Suppressor macrophage (primary cell): ENCODE measurements around the gene GASK1A.
"Not testable (repeated sequence)": the region's sequence is repeated elsewhere in the genome, so short reads cannot be mapped to it uniquely, and the experiment has no call there.

ENCODE experiments used
- DNase-seq, 4 experiments: peaks; one replicate each; pipeline ENCODE4 v3.0.0-alpha.2; 2020 to 2022

Gene GASK1A

GRCh38 chr3:43063114-43063513 lies 84.0 kb downstream of the GASK1A start:
- DNase-seq, result no peak

DNA sequence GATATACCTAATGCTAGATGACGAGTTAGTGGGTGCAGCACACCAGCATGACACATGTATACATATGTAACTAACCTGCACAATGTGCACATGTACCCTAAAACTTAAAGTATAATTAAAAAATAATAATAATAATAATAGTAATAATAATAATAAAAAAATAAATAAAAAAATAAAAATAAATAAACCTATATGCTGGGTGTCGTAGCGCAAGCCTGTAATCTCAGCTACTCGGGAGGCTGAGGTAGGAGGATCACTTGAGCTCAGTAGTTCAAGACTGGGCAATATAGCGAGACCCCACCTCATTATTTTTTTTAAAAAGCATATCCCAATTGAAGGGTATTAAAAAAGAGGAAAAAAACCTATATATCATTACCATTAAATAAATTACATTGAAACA lies 91.6 kb downstream of the GASK1A start:
- DNase-seq, result not testable (repeated sequence)

DNA sequence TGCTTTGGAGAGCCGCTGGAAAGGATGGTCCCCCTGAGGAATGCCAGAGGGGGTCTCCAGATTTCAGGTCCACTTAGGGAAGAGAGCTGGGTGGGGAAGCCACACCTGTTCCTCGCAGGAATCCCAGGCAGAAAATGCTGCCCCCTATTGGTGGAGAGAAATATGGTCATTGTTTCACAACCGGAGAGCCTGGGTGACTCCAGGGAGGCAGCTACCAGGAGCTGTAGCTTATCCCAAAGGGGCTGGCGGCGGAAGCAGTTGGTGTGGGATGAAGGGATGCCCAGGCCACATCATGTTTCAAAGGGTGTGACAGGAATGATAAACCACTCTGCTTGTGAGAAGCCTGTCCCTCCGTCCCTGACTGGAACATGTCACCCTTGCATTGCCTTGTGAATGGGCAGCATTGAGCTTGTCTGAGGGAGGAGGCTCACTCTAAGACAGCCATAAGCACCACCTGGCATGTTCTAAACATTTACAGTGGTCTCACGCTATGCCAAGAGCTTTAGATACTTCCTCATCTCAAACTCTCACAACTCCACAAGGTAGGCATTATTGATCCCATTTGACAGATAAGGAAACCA lies 92.3 kb downstream of the GASK1A start:
- DNase-seq, result peak; percentile 18 to 50 (median 38)

DNA sequence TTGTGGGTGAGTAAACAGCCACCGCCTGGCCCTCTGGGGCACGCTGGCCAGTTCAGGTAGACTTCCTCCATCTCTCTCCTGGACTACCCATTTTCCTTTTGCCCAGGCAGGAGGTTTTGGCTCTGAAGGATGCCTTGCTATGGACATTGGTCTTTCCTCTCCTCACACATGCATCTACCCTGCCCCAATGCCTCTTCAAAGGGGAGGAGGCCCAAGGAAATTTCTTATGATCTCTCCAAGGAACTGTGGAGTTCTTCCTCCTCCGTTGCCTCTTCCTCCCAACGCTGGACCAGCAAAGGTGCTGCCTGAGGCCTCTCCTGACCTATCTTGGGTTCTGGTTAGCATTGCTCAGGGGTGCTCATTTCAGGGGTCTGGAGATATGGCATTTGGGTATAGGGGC lies 93.2 kb downstream of the GASK1A start:
- DNase-seq, result no peak

DNA sequence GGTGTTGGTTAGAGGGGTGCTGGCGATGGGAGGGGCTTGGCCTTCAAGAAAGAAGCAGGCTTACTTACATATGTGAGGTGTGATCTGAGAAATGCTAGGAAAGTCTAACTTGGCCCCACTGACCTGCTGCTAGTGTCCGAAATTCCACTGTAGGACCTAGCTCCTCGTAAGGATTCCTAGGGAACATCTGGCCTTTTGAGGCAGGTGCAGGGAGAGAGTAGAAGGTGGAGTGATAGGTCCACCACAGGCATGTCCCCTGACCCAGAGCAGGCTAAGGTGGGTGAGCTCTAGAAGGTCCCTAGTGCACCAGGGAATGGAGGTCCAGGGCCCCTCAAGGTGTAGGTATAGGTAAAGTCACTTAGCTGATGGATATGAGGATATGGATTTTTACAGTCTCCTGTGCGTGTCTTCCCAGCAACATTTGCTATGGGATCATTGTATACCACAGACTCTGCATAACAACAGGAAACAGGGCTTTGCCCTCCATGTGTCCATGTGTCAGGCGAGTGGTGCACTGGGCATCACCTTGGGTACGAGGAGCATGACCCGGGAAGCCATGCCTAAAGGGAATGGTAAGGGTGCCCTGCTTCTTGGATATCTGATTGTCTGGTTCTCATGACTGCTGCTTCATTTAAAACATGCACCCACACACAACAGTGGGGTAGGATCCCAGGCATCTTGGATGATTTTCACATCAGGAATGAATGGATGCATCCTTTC lies 94.2 kb downstream of the GASK1A start:
- DNase-seq, result no peak

DNA sequence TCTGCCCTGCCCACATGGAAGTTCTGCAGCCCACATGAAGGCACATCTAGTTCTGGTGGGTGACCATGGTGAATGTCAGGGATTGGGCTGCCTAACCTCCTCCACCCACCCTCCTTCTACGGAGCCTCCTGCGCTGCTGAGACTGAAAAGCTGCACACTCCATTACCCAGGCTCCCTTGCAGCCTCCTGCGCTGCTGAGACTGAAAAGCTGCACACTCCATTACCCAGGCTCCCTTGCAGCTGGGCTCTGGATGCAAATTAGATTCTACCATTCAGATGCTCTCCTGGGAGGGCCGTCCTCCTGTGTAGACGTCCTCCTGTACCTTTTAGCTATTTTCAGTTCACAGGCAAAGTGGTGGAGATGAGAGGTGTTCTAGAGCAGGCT lies 94.7 kb downstream of the GASK1A start:
- DNase-seq, result no peak

DNA sequence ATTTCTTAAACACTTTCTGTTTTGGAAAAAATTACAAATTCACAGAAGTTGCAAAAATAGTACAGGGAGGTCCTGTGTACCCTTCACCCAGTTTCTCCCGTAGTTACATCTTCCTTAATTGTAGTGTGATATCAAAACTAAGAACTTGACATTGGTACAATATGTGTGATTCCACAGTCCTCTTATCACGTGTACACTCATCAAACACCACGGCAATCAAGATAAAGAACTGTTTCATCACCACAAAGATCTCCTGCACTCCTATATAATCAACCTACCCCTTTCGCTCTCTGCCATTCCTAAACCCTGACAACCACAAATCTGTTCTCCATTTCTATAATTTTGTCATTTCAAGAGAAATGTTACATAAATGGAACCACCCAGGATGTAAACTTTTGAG lies 95.4 kb downstream of the GASK1A start:
- no peak for DNase-seq

GRCh38 chr3:43074901-43075689 lies 96.0 kb downstream of the GASK1A start:
- DNase-seq, result no peak

DNA sequence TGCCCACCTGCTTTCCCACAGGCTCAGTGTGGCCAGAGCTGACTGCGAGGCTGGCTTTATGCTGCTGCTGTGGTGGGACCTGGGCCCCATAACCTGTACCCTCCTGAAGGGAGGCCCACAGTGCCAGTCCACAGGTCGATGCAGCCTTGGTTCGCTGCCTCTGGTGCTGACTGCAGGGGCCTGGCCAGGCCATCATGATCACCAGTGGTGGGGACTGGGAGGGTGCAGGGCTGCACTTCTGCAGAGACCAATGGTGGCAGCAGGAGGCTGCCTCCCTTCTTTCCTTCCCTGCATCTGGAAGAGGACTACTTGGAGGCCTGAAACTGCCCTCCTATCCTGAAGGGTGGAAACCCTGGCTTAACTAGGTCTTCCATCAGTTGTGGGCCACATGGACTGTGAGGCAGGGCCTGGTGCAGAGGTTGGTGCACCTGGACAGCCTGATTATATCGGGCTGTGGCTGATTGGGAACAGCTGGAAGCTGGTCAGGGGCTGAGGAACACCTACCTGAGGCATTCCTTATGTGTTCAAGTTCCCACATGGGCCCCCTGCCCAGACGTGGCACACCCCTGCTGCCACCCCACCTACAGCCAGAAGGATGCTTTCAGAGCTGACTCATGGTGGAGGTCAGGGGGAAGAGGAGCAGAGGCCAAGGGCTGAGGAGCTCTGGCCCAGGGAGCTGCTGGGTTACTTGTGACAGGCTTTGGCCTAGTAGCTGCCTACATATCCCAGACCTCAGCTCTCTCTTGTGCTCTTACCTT lies 97.0 kb downstream of the GASK1A start:
- DNase-seq, result no peak

- DNase-seq, result no peak
Observed at GRCh38 chr3:43076857-43077256, 97.7 kb downstream of the GASK1A start.

GRCh38 chr3:43077261-43077660 lies 98.2 kb downstream of the GASK1A start:
- no peak for DNase-seq

DNA sequence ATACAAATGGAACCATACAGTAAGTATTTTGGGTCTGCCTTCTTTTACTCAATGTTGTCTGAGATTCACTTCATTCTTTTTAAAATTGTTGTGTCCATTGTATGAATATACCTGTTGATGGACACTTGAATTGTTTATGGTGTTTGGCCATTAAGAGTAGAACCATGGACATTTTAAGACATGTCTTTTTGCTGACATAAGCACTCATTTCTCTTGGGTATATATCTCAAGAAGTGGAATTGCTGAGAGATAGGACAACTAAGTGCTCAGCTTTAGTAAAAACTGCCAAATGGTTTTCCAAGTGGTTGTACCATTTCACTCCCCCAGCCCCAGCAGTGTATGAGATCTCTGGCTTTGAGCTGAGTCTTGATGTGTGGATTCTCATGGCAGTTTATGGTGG lies 98.6 kb downstream of the GASK1A start:
- no peak for DNase-seq

- no peak for DNase-seq
Observed at GRCh38 chr3:43079536-43080332, 100.6 kb downstream of the GASK1A start.

DNA sequence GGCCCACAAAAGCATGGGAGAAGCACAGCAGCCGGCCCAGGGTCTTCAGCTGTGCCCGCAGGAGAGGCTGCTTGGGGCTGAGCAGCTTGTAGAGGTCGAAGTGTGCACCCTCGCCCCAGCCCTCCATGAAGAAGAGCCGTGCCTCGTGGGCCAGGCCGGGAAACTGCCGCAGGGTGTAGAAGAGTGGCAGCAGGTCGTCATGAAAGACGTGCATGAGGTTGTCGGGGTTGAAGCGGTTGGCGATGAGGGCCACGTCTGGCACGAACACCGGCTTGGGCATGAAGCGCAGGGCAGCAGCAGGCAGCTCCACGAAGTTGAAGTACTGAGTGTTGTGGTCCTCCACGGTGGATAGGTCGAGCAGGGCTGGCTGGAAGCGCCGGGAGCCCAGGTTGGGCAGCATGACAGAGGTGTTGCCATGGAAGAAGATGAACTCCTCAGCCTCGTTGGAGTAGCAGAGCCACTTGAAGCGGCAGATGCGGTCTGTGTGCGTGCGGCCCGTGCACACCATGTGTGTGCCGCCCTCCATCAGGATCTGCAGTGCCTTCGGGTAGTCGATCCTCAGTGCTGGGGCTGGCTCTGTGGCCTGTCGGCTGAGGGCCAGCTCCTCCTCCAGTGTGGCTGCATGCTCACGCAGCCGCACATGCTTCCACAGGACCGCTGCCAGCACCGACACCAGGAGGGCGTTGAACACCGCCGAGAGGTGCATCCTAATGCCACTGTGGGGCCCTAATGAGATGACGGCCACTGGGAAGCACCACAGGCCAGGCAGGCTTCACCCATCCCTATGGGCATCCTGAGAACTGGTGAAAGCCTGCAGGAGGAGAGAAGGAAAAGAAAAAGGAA lies 101.8 kb downstream of the GASK1A start:
- no peak for DNase-seq

- DNase-seq, result no peak
Observed at GRCh38 chr3:43081796-43082195, 102.7 kb downstream of the GASK1A start.

DNA sequence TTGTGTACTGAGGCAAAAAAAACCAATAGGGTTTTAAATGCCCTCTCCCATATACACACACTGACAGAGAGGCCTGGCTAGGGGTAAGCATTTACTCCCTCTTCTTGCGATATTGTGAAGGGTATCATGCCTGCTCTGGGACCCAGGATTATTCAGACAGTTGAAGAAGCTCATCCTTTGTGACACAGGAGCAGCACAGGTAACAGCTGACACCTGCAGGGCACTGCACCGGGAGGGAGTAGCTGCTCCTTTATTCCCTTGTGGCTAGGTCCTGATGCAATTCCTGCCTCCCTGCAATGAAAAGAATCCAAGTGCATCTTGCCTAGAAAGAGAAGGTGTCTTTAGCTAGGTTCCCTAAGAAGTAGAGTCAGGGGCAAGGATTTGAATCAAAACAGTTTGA lies 103.3 kb downstream of the GASK1A start:
- no peak for DNase-seq

- DNase-seq, result no peak
Observed at GRCh38 chr3:43086460-43087165, 107.5 kb downstream of the GASK1A start.

GRCh38 chr3:43087249-43087776 lies 108.2 kb downstream of the GASK1A start:
- DNase-seq, result no peak

DNA sequence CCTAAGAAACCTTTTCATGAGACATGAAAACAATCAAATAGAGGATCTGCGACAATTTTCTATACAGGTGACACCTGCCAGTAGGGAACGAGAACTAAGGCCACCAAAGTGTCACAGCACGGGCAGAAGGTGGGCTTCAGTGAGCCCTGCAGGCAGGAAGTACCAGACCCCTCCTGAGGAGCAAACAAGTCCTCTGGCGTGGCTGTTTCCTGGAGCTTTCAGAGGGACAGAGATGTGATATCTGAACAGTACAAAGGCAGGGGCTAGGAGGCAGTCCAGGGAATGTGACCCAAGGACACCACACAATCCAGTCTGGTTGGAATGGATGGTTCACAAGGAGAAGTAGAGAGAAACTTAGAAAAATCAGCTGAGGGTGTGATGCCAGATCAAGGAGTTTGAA lies 110.0 kb downstream of the GASK1A start:
- DNase-seq, result no peak

GRCh38 chr3:43090238-43090637 lies 111.1 kb downstream of the GASK1A start:
- DNase-seq, result no peak
